OCI-LY3 (cell line): ENCODE measurements around the gene OMA1.

ENCODE experiments used
- H2AFZ ChIP-seq: fragments of 200-600, 300-600 bp; shearing (Covaris generic); 2 replicates; pipeline ENCODE4 v1.6.0; 2014; ENCODE audit warnings: antibody characterized with exemption, low read depth, low read length
- H3K27ac ChIP-seq: fragments of 200-600, 300-600 bp; sonication (generic); 2 replicates; pipeline ENCODE4 v1.5.1; 2014; ENCODE audit warnings: mild to moderate bottlenecking, low read length, moderate library complexity, mixed read lengths
- H3K27me3 ChIP-seq: fragments of 200-600, 300-600 bp; sonication (generic); 2 replicates; pipeline ENCODE4 v1.6.1; 2014; ENCODE audit warnings: low read depth, low read length, mixed read lengths
- H3K36me3 ChIP-seq: fragments of 200-600, 300-600 bp; sonication (generic); replicated peaks from 2 replicates; pipeline ENCODE3; 2014; ENCODE audit warnings: low read depth, low read length, mixed read lengths
- H3K4me1 ChIP-seq: fragments of 300-600, 200-600 bp; sonication (generic); 2 replicates; pipeline ENCODE4 v1.6.1; 2014; ENCODE audit warnings: low read length, mixed read lengths
- H3K4me2 ChIP-seq: fragments of 200-600, 300-600 bp; sonication (generic); 2 replicates; pipeline ENCODE4 v1.6.1; 2014; ENCODE audit warnings: low read length, mixed read lengths
- H3K4me3 ChIP-seq: fragments of 300-600, 200-600 bp; sonication (generic); 2 replicates; pipeline ENCODE4 v1.5.1; 2014; ENCODE audit warnings: antibody characterized with exemption, mild to moderate bottlenecking, low read length, moderate library complexity
- H3K79me2 ChIP-seq: fragments of 300-600, 200-600 bp; shearing (Covaris generic); 2 replicates; pipeline ENCODE4 v1.6.1; 2014; ENCODE audit warnings: mild to moderate bottlenecking, low read length, mixed read lengths
- H3K9ac ChIP-seq: fragments of 300-600, 200-600 bp; shearing (Covaris generic); 2 replicates; pipeline ENCODE4 v1.6.0; 2014; ENCODE audit warnings: mild to moderate bottlenecking, low read length, moderate library complexity
- H3K9me3 ChIP-seq: fragments of 200-600, 300-600 bp; shearing (Covaris generic); 2 replicates; pipeline ENCODE4 v1.6.1; 2014; ENCODE audit warnings: low read length, mixed read lengths; ENCODE audit not compliant: insufficient read depth
- H4K20me1 ChIP-seq: fragments of 200-600, 300-600 bp; sonication (generic); 2 replicates; pipeline ENCODE4 v1.6.1; 2016; ENCODE audit warnings: low read length, mixed read lengths; ENCODE audit not compliant: insufficient read depth
- CTCF ChIP-seq: fragments of 200-600, 300-600 bp; sonication (generic); IDR thresholded peaks from 2 replicates; pipeline ENCODE4 v1.5.1; 2014; ENCODE audit warnings: antibody characterized with exemption, low read length, low read depth
- EZH2phosphoT487 ChIP-seq: fragments of 200-600 bp; shearing (Covaris generic); IDR thresholded peaks from 2 replicates; pipeline ENCODE4 v1.6.1; 2018; ENCODE audit warnings: antibody characterized with exemption, mixed run types, low read depth

OMA1 gene

DNA sequence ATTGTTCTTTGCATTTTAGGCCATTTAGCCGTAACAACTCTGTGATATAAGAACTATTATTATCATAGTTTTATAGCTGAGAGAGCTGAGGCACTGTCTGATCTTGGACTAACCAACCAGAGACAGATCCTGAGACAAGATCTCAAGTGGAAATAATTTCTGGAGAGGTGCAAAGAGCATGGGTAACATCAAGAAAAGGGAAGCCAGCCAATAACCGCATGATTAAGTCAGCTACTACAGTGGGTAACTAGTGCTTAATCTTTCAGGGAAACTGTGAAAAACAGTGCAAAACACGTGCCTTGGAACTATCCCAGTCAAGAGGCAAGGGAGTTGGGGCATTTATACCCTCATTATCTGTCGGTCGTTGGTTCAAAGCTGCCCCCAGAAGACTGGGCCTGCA lies 105.8 kb downstream of the OMA1 start:
- Histone ChIP-seq H3K4me3 (no peak overlapping the region), H3K9ac (no peak overlapping the region), H3K79me2 (no peaks in the 10 kb centered on the region), H3K36me3 (no peaks in the 10 kb centered on the region), H3K4me2 (no peak overlapping the region), H4K20me1 (no peaks in the 10 kb centered on the region), H3K27ac (no peak overlapping the region), H3K27me3 (no peaks in the 10 kb centered on the region), H3K9me3 (no peaks in the 10 kb centered on the region), H2AFZ (no peak overlapping the region), H3K4me1 (no peaks in the 10 kb centered on the region)
- no peak for TF ChIP-seq CTCF
- TF ChIP-seq EZH2phosphoT487, result no peak

DNA sequence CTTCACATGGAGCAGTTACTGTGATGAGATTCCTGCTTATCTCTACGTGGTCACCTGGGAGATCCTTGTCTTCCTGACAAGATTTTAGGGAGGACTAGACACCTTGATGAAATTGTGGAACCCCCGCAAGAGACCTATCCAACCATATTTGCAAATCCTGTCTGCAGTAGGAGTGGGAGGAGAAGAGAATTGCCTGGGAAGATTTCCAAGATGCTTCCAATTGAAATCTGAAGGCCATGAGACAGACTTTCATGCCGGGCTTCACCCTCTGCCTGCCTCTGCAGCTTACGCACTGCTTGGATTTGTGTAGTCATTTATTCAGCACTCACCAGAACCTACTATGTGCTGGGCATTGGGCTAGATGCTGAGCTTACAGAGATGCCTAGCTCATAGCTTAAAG lies 106.6 kb downstream of the OMA1 start:
- Histone ChIP-seq H3K4me1 (no peaks in the 10 kb centered on the region), H3K27ac (no peak overlapping the region), H3K9ac (no peak overlapping the region), H3K36me3 (no peaks in the 10 kb centered on the region), H3K27me3 (no peaks in the 10 kb centered on the region), H4K20me1 (no peaks in the 10 kb centered on the region), H2AFZ (no peak overlapping the region), H3K79me2 (no peaks in the 10 kb centered on the region), H3K4me3 (no peak overlapping the region), H3K4me2 (no peak overlapping the region), H3K9me3 (no peaks in the 10 kb centered on the region)
- TF ChIP-seq EZH2phosphoT487 (no peak), CTCF (no peak)

DNA sequence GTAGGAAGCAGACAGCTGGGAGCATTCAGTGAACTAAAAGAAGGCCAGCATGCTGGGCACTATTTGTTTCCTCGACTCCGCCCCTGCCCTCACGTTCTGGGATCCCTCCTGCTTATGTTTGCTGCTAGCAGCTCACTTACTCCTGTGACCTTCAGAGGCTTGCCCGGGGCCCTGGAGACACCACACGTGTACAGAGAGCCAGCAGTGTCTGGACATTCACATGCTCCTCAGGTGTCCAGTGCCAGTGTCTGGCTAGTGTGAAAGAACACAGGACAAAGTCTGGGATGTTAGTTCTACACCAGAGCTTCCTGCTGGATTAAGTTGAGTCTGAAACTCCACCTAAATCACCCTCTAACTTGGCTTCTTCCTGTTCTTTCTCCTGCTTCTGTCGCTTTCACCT lies 108.1 kb downstream of the OMA1 start:
- peaks cover 9% of the 10 kb centered on the region for H3K4me1 ChIP-seq
- H4K20me1 ChIP-seq, result no peaks in the 10 kb centered on the region
- H3K27ac ChIP-seq, result no peak overlapping the region
- no peak overlapping the region for H2AFZ ChIP-seq
- H3K9ac ChIP-seq, result no peak overlapping the region
- no peaks in the 10 kb centered on the region for H3K27me3 ChIP-seq
- H3K36me3 ChIP-seq, result no peaks in the 10 kb centered on the region
- no peak overlapping the region for H3K4me3 ChIP-seq
- H3K9me3 ChIP-seq, result no peaks in the 10 kb centered on the region
- H3K79me2 ChIP-seq, result no peaks in the 10 kb centered on the region
- no peak overlapping the region for H3K4me2 ChIP-seq
- TF ChIP-seq CTCF (no peak), EZH2phosphoT487 (no peak)

DNA sequence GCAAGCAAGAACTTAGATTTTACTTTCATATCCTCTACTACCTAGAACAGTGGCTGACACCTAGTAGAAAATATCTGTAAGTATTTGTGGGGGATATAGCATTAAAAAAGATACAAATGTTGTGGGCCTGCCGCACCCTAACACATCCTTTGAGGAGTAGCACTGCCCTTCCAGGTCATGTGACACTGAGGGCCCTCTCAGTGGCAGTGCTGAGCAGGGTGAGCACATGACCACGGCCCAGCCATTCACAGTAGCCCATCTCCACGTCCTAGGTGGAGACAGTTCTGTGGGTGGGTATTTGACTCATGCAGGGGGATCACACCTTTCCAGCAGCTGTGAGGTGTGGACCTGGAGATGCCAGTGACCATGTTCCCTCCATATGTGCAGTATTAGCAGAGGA lies 108.9 kb downstream of the OMA1 start:
- H4K20me1 ChIP-seq, result no peaks in the 10 kb centered on the region

More for the DNA sequence above, 108.9 kb downstream of the OMA1 start:
- Histone ChIP-seq H3K27ac (no peak overlapping the region), H3K4me3 (no peak overlapping the region), H3K4me1 (peaks cover 16% of the 10 kb centered on the region), H3K36me3 (no peaks in the 10 kb centered on the region), H3K9me3 (no peaks in the 10 kb centered on the region), H3K27me3 (no peaks in the 10 kb centered on the region), H3K4me2 (no peak overlapping the region), H3K9ac (no peak overlapping the region), H3K79me2 (no peaks in the 10 kb centered on the region), H2AFZ (no peak overlapping the region)
- TF ChIP-seq EZH2phosphoT487, result no peak
- TF ChIP-seq CTCF, result no peak
